SIG-M5 treated with dmso at 0.1 percent for 504 hours (cell line): Measurements from ENCODE around the gene B3GNT5.
A peak's percentile ranks its signal among the peaks of the same experiment; 100 is the strongest.

Experiments used
- DNase-seq: peaks from one replicate; lab custom pipeline; 2025; ENCODE audit not compliant: unreplicated experiment; lab: John Stamatoyannopoulos, UW

The B3GNT5 gene

GRCh38 chr3:183317886-183318865 is 65.1 kb downstream of the B3GNT5 start:
- DNase-seq = peak; percentile 27

- no peak for DNase-seq
Measured at GRCh38 chr3:183318877-183319276, 65.8 kb downstream of the B3GNT5 start.

GRCh38 chr3:183319371-183319770 is 66.3 kb downstream of the B3GNT5 start:
- DNase-seq = no peak
